ENCODE data around the gene ADCY3.

The ADCY3 gene

DNA sequence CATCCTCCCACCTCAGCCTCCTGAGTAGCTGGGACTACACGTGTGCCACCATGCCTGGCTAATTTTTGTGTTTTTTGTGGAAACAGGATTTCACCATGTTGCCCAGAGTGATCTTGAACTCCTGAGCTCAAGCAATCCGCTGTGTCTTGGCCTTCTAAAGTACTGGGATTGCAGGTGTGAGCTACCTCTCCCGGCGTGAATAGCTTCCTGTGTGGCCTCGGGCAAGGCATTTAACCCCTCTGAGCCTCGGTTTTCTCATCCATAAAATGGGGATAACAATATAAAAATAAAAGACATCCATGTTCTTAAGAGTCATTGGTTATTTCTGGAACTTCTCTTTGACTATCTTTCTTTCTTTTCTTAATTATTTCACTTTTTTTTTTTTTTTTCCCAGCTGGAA, 19.3 kb upstream of the ADCY3 start:
- TF ChIP-seq, protein P1, sequence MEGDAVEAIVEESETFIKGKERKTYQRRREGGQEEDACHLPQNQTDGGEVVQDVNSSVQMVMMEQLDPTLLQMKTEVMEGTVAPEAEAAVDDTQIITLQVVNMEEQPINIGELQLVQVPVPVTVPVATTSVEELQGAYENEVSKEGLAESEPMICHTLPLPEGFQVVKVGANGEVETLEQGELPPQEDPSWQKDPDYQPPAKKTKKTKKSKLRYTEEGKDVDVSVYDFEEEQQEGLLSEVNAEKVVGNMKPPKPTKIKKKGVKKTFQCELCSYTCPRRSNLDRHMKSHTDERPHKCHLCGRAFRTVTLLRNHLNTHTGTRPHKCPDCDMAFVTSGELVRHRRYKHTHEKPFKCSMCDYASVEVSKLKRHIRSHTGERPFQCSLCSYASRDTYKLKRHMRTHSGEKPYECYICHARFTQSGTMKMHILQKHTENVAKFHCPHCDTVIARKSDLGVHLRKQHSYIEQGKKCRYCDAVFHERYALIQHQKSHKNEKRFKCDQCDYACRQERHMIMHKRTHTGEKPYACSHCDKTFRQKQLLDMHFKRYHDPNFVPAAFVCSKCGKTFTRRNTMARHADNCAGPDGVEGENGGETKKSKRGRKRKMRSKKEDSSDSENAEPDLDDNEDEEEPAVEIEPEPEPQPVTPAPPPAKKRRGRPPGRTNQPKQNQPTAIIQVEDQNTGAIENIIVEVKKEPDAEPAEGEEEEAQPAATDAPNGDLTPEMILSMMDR (IDR thresholded peaks at IDR 0.05; ENCODE audit: borderline replicate concordance, insufficient read depth, low read depth, low read length), result no peak
- H3K4me3 ChIP-seq (ENCODE audit: low read depth, low read length), result no peak overlapping the region

DNA sequence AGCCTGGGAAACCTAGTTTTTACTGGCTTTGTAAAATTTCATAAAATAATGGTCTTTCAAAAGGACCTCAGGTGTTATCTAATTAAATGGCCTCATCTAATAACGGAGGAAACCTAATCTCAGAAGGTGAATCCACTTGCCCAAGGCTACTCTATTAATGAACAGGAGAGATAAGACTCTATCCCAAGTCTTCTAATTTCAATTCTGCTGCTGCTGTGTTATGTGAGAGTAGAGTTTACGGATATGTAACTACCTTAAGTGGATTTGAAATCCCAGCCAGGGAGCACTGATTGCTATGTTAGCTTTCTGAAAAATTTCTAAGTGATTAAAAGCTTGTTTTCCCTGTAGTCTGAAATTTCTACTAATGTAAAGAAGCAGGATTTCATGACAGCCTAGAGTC, 17.2 kb upstream of the ADCY3 start:
- no peak overlapping the region for H3K4me3 ChIP-seq (ENCODE audit: low read depth, low read length)
- TF ChIP-seq, protein P1 (IDR thresholded peaks at IDR 0.05; ENCODE audit: borderline replicate concordance, insufficient read depth, low read depth, low read length), result no peak

DNA sequence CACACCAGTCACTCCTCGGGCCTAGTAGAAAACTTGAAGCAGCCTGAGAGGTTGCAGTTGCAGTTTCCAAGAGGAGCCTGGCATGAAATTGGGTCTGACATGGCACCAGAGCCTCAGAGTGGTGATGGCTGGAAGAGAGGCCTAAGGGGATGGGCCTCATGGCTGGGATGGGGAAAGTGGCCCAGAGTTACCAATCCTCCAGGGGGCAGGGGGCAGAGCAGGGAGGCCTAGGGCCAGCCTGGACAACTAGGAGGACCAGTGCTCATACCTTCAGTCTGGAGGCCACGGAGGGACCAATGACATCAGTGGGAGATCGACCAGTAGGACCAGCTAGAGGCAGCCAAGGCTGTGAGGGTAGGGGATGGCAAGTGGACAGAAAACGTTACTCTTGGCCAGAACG, 15.1 kb upstream of the ADCY3 start:
- no peak overlapping the region for H3K4me3 ChIP-seq (ENCODE audit: low read depth, low read length)
- TF ChIP-seq, protein P1 (IDR thresholded peaks at IDR 0.05; ENCODE audit: borderline replicate concordance, insufficient read depth, low read depth, low read length), result no peak

DNA sequence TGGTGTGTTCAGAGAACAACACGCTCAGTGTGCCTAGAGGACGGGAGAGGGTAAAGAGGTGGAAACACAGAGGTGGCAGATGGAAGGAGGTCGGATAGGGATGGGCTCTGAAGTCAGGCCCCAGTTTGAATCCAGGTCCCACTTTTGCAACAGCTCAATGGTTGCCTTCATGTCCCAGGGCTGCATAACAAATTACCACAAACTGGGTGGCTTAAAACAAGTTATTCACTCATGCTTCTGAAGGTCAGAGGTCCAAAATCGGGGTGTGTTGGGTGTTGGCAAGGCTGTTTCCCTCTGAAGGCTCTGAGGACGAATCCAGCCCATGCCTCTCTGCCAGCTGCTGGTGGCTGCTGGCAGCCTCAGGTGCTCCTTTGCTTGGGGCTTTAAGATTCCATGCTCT, 12.7 kb upstream of the ADCY3 start:
- TF ChIP-seq, protein P1 (IDR thresholded peaks at IDR 0.05; ENCODE audit: borderline replicate concordance, insufficient read depth, low read depth, low read length), result no peak
- H3K4me3 ChIP-seq (ENCODE audit: low read depth, low read length), result no peak overlapping the region

DNA sequence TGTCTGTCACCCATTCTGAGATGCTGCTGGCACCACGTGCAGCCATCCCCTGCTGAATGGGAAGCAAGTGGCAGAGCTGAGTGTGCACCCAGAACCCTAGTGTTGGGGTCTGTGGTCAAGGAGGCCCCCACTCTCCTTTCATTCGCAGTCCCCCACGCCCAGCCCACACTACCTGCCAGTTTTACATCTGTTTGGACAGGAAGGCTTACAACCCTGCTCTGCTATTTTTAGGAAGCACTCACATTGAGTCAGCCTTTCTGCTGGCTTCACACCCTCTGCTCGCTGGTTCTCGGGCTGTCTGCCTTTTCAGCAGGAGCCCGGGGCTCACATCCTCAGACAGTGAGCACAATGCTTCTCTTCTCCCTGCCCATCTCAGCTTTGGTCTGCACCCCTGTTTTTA, 10.7 kb upstream of the ADCY3 start:
- TF ChIP-seq, protein P1 (IDR thresholded peaks at IDR 0.05; ENCODE audit: borderline replicate concordance, insufficient read depth, low read depth, low read length), result no peak
- no peak overlapping the region for H3K4me3 ChIP-seq (ENCODE audit: low read depth, low read length)

DNA sequence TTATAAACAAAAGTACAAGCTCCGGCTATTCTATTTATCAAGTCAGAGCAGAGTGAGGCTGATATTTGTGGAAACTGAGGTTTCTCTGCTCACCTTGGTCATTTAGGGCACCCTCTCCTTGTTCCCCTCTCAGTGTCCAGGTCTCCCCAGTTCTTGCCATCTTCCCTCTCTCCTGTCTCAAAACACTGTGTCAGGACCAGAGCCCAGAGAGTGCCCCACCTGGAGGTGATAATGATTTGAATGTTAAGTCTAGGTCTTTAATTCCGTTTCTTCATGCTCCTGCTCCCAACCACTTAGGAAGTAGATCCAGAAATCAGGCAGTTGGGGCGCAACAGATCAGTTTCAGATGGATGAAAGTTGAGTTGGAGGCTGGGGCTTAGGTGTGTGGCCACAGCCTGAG, 9.2 kb upstream of the ADCY3 start:
- no peak overlapping the region for H3K4me3 ChIP-seq (ENCODE audit: low read depth, low read length)
- TF ChIP-seq, protein P1 (IDR thresholded peaks at IDR 0.05; ENCODE audit: borderline replicate concordance, insufficient read depth, low read depth, low read length), result no peak

DNA sequence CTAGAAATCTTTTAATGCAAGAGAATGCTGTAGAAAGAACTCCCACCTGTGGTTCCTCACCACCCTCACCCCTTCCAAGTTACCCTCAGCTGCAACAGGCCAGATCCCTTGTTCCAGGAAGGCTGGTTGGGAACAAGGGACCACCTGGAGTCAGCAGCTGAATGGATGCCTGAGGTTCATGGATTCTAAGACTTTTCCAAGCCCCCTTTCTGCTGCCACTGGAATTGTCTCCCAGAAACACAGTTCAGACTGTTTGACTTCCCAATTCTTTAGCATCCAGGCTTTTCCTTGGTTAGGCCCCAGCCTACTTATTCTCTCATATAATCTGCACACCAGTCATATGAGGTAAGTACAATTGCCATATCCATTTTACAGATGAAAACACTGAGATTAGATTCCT, 8.0 kb upstream of the ADCY3 start:
- TF ChIP-seq, protein P1 (IDR thresholded peaks at IDR 0.05; ENCODE audit: borderline replicate concordance, insufficient read depth, low read depth, low read length), result no peak
- H3K4me3 ChIP-seq (ENCODE audit: low read depth, low read length), result no peak overlapping the region
